ENCODE results near the gene NPY.
A peak's percentile ranks its signal among the peaks of the same experiment; 100 is the strongest.

Gene NPY

GRCh38 chr7:24299192-24299591 is 15.2 kb downstream of the NPY start:
- H3K4ac ChIP-seq (ENCODE audit: low read depth, low read length): no peak overlapping the region
- no peak overlapping the region for H2BK120ac ChIP-seq (ENCODE audit: low read depth, low read length)
- H3K18ac ChIP-seq (ENCODE audit: low read length): no peak overlapping the region
- no peak overlapping the region for H2AK5ac ChIP-seq (ENCODE audit: low read length)
- H3K27me3 ChIP-seq (ENCODE audit: insufficient read depth, low read length, poor library complexity): no peaks in the 10 kb centered on the region
- no peak overlapping the region for H3K9ac ChIP-seq (ENCODE audit: low read length)
- no peak overlapping the region for H2BK15ac ChIP-seq (replicated peaks; ENCODE audit: low read depth)
- no peak overlapping the region for H3K56ac ChIP-seq (ENCODE audit: low read length)
- H2BK5ac ChIP-seq (ENCODE audit: low read length): no peak overlapping the region
- no peak overlapping the region for H3K4me3 ChIP-seq (ENCODE audit: low read length)
- H3K79me2 ChIP-seq (ENCODE audit: control insufficient read depth, insufficient read depth, low read length): no peaks in the 10 kb centered on the region
- no peaks in the 10 kb centered on the region for H3K79me1 ChIP-seq (ENCODE audit: low read length)
- H3K27ac ChIP-seq (ENCODE audit: low read depth, low read length): no peak overlapping the region
- H3K36me3 ChIP-seq (ENCODE audit: control insufficient read depth, insufficient read depth, low read length): no peaks in the 10 kb centered on the region
- DNase-seq: no peak
- H3K23ac ChIP-seq (ENCODE audit: low read length): no peak overlapping the region
- no peak overlapping the region for H4K8ac ChIP-seq (ENCODE audit: low read depth, low read length)
- H3K4me1 ChIP-seq (ENCODE audit: control insufficient read depth, low read depth, low read length): no peaks in the 10 kb centered on the region
- no peak overlapping the region for H3K4me2 ChIP-seq (ENCODE audit: low read length)
- whole genome bisulfite sequencing (ENCODE audit: extremely low coverage, insufficient coverage, low lambda C conversion rate): no CpG with 5 or more reads among the region's 4 CpGs
- H4K5ac ChIP-seq (ENCODE audit: low read length): no peak overlapping the region

- Histone ChIP-seq H3K27me3 (ENCODE audit: insufficient read depth, low read length, poor library complexity) (no peaks in the 10 kb centered on the region), H2AK5ac (ENCODE audit: low read length) (no peak overlapping the region), H4K5ac (ENCODE audit: low read length) (no peak overlapping the region), H3K36me3 (ENCODE audit: control insufficient read depth, insufficient read depth, low read length) (no peaks in the 10 kb centered on the region), H3K4me3 (ENCODE audit: low read length) (no peak overlapping the region), H3K79me2 (ENCODE audit: control insufficient read depth, insufficient read depth, low read length) (no peaks in the 10 kb centered on the region), H2BK5ac (ENCODE audit: low read length) (no peak overlapping the region), H3K79me1 (ENCODE audit: low read length) (no peaks in the 10 kb centered on the region), H3K56ac (ENCODE audit: low read length) (no peak overlapping the region), H3K18ac (ENCODE audit: low read length) (no peak overlapping the region), H3K9ac (ENCODE audit: low read length) (no peak overlapping the region), H2BK15ac (replicated peaks; ENCODE audit: low read depth) (no peak overlapping the region), H3K4me1 (ENCODE audit: control insufficient read depth, low read depth, low read length) (no peaks in the 10 kb centered on the region), H4K8ac (ENCODE audit: low read depth, low read length) (no peak overlapping the region), H3K4me2 (ENCODE audit: low read length) (no peak overlapping the region), H3K27ac (ENCODE audit: low read depth, low read length) (no peak overlapping the region), H3K23ac (ENCODE audit: low read length) (no peak overlapping the region), H3K4ac (ENCODE audit: low read depth, low read length) (no peak overlapping the region), H2BK120ac (ENCODE audit: low read depth, low read length) (no peak overlapping the region)
- WGBS (ENCODE audit: extremely low coverage, insufficient coverage, low lambda C conversion rate): no CpG with 5 or more reads among the region's 2 CpGs
- DNase-seq: no peak
Observed at GRCh38 chr7:24301703-24302102, 17.7 kb downstream of the NPY start.

- H3K18ac ChIP-seq (ENCODE audit: low read length): no peak overlapping the region
- peak; percentile 75 for DNase-seq
- H2AK5ac ChIP-seq (ENCODE audit: low read length): no peak overlapping the region
- no peak overlapping the region for H3K27ac ChIP-seq (ENCODE audit: low read depth, low read length)
- no peak overlapping the region for H2BK5ac ChIP-seq (ENCODE audit: low read length)
- no peak overlapping the region for H3K4me2 ChIP-seq (ENCODE audit: low read length)
- H3K56ac ChIP-seq (ENCODE audit: low read length): no peak overlapping the region
- H3K4ac ChIP-seq (ENCODE audit: low read depth, low read length): no peak overlapping the region
- no peak overlapping the region for H4K5ac ChIP-seq (ENCODE audit: low read length)
- no peak overlapping the region for H3K23ac ChIP-seq (ENCODE audit: low read length)
- no peaks in the 10 kb centered on the region for H3K36me3 ChIP-seq (ENCODE audit: control insufficient read depth, insufficient read depth, low read length)
- WGBS (ENCODE audit: extremely low coverage, insufficient coverage, low lambda C conversion rate): no CpG with 5 or more reads among the region's 5 CpGs
- H3K79me1 ChIP-seq (ENCODE audit: low read length): no peaks in the 10 kb centered on the region
- H3K79me2 ChIP-seq (ENCODE audit: control insufficient read depth, insufficient read depth, low read length): no peaks in the 10 kb centered on the region
- no peaks in the 10 kb centered on the region for H3K27me3 ChIP-seq (ENCODE audit: insufficient read depth, low read length, poor library complexity)
- no peak overlapping the region for H3K9ac ChIP-seq (ENCODE audit: low read length)
- H4K8ac ChIP-seq (ENCODE audit: low read depth, low read length): no peak overlapping the region
- no peak overlapping the region for H2BK120ac ChIP-seq (ENCODE audit: low read depth, low read length)
- H3K4me3 ChIP-seq (ENCODE audit: low read length): no peak overlapping the region
- H2BK15ac ChIP-seq (replicated peaks; ENCODE audit: low read depth): no peak overlapping the region
- no peaks in the 10 kb centered on the region for H3K4me1 ChIP-seq (ENCODE audit: control insufficient read depth, low read depth, low read length)
Observed at GRCh38 chr7:24304494-24305095, 20.6 kb downstream of the NPY start.

- no peak overlapping the region for H4K5ac ChIP-seq (ENCODE audit: low read length)
- no peaks in the 10 kb centered on the region for H3K79me2 ChIP-seq (ENCODE audit: control insufficient read depth, insufficient read depth, low read length)
- H3K4me1 ChIP-seq (ENCODE audit: control insufficient read depth, low read depth, low read length): no peaks in the 10 kb centered on the region
- H3K56ac ChIP-seq (ENCODE audit: low read length): no peak overlapping the region
- no peaks in the 10 kb centered on the region for H3K27me3 ChIP-seq (ENCODE audit: insufficient read depth, low read length, poor library complexity)
- H3K36me3 ChIP-seq (ENCODE audit: control insufficient read depth, insufficient read depth, low read length): no peaks in the 10 kb centered on the region
- H3K18ac ChIP-seq (ENCODE audit: low read length): no peak overlapping the region
- no peak overlapping the region for H2BK15ac ChIP-seq (replicated peaks; ENCODE audit: low read depth)
- no peak overlapping the region for H3K27ac ChIP-seq (ENCODE audit: low read depth, low read length)
- DNase-seq: no peak
- no peak overlapping the region for H3K23ac ChIP-seq (ENCODE audit: low read length)
- H2BK120ac ChIP-seq (ENCODE audit: low read depth, low read length): no peak overlapping the region
- no peak overlapping the region for H3K4ac ChIP-seq (ENCODE audit: low read depth, low read length)
- no peak overlapping the region for H2BK5ac ChIP-seq (ENCODE audit: low read length)
- no peak overlapping the region for H3K4me3 ChIP-seq (ENCODE audit: low read length)
- no peaks in the 10 kb centered on the region for H3K79me1 ChIP-seq (ENCODE audit: low read length)
- no peak overlapping the region for H2AK5ac ChIP-seq (ENCODE audit: low read length)
- no peak overlapping the region for H3K9ac ChIP-seq (ENCODE audit: low read length)
- H4K8ac ChIP-seq (ENCODE audit: low read depth, low read length): no peak overlapping the region
- no peak overlapping the region for H3K4me2 ChIP-seq (ENCODE audit: low read length)
- WGBS (ENCODE audit: extremely low coverage, insufficient coverage, low lambda C conversion rate): no CpG with 5 or more reads among the region's 3 CpGs
Observed at GRCh38 chr7:24307326-24307725, 23.3 kb downstream of the NPY start.

GRCh38 chr7:24312588-24312987 is 28.6 kb downstream of the NPY start:
- Histone ChIP-seq H2BK15ac (replicated peaks; ENCODE audit: low read depth) (no peak overlapping the region), H3K56ac (ENCODE audit: low read length) (no peak overlapping the region), H4K5ac (ENCODE audit: low read length) (no peak overlapping the region), H3K4me1 (ENCODE audit: control insufficient read depth, low read depth, low read length) (no peaks in the 10 kb centered on the region), H3K4ac (ENCODE audit: low read depth, low read length) (no peak overlapping the region), H3K79me1 (ENCODE audit: low read length) (no peaks in the 10 kb centered on the region), H3K27me3 (ENCODE audit: insufficient read depth, low read length, poor library complexity) (no peaks in the 10 kb centered on the region), H3K23ac (ENCODE audit: low read length) (no peak overlapping the region), H3K4me3 (ENCODE audit: low read length) (no peak overlapping the region), H3K18ac (ENCODE audit: low read length) (no peak overlapping the region), H3K4me2 (ENCODE audit: low read length) (no peak overlapping the region), H4K8ac (ENCODE audit: low read depth, low read length) (no peak overlapping the region), H2AK5ac (ENCODE audit: low read length) (no peak overlapping the region), H2BK120ac (ENCODE audit: low read depth, low read length) (no peak overlapping the region), H3K36me3 (ENCODE audit: control insufficient read depth, insufficient read depth, low read length) (no peaks in the 10 kb centered on the region), H3K9ac (ENCODE audit: low read length) (no peak overlapping the region), H3K27ac (ENCODE audit: low read depth, low read length) (no peak overlapping the region), H3K79me2 (ENCODE audit: control insufficient read depth, insufficient read depth, low read length) (no peaks in the 10 kb centered on the region), H2BK5ac (ENCODE audit: low read length) (no peak overlapping the region)
- no peak for DNase-seq
- WGBS (ENCODE audit: extremely low coverage, insufficient coverage, low lambda C conversion rate): no CpG with 5 or more reads among the region's 3 CpGs

- Histone ChIP-seq H2AK5ac (ENCODE audit: low read length) (no peak overlapping the region), H4K8ac (ENCODE audit: low read depth, low read length) (no peak overlapping the region), H3K18ac (ENCODE audit: low read length) (no peak overlapping the region), H2BK15ac (replicated peaks; ENCODE audit: low read depth) (no peak overlapping the region), H3K23ac (ENCODE audit: low read length) (no peak overlapping the region), H3K4me3 (ENCODE audit: low read length) (no peak overlapping the region), H2BK120ac (ENCODE audit: low read depth, low read length) (no peak overlapping the region), H2BK5ac (ENCODE audit: low read length) (no peak overlapping the region), H3K9ac (ENCODE audit: low read length) (no peak overlapping the region), H4K5ac (ENCODE audit: low read length) (no peak overlapping the region), H3K4me1 (ENCODE audit: control insufficient read depth, low read depth, low read length) (no peaks in the 10 kb centered on the region), H3K27me3 (ENCODE audit: insufficient read depth, low read length, poor library complexity) (no peaks in the 10 kb centered on the region), H3K56ac (ENCODE audit: low read length) (no peak overlapping the region), H3K27ac (ENCODE audit: low read depth, low read length) (no peak overlapping the region), H3K79me2 (ENCODE audit: control insufficient read depth, insufficient read depth, low read length) (no peaks in the 10 kb centered on the region), H3K36me3 (ENCODE audit: control insufficient read depth, insufficient read depth, low read length) (no peaks in the 10 kb centered on the region), H3K79me1 (ENCODE audit: low read length) (no peaks in the 10 kb centered on the region), H3K4ac (ENCODE audit: low read depth, low read length) (no peak overlapping the region), H3K4me2 (ENCODE audit: low read length) (no peak overlapping the region)
- no peak for DNase-seq
- WGBS (ENCODE audit: extremely low coverage, insufficient coverage, low lambda C conversion rate): no CpG with 5 or more reads among the region's 3 CpGs
Observed at GRCh38 chr7:24313777-24314176, 29.8 kb downstream of the NPY start.

Data from mesendoderm (in vitro differentiated cells).